ENCODE results near the gene LPO.

LPO gene

DNA sequence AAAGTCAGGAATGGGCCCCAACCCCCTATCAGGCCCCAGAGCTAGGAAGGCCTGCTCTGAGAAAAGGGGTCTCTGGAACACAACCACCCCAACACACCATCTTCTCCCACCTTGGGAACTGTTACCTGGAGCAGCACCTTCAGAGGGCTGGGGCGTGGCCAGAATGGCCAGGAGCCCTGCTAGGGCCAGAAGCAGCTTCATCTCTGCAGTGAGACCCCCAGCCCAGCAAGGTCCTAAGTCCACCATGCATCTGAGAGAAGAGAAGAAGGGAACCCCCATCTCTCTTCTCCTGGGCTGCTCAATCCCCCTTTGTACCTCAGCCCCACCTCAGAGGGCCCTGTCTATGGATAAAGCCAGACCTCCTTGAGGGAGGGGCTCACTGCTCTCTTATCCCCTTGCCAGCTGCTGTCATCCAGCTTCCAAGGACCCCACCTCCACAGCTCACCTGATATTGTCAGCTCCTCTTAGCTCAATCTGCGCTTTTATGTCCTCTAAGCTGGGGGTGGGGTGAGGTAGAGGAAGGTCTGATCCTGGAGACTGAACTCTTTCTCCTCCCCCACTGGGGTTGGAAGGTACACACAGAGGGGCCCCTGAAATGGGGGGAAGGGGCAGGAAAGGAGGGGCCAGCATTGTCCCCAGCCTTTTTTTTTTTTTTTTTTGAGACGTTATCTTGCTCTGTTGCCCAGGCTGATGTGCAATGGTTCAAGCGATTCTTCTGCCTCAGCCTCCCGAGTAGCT lies 42.3 kb downstream of the LPO start, which contains the start of gene MPO:
TSS of gene MPO (minus strand) at position 456 of the 738 bp plus-strand sequence. CDS start at position 279, 177 bp downstream.
- Histone ChIP-seq H3K36me3 (ENCODE audit: control insufficient read depth in 4 of 4, insufficient read depth in 4 of 4, low read length in 3 of 4) (peaks cover 0 to 30% (median 0%) of the 10 kb centered on the region in 4 experiments), H3K4me3 (ENCODE audit: control insufficient read depth in 1 of 7, extremely low read depth in 1 of 7, insufficient read depth in 4 of 7, low read depth in 2 of 7, low read length in 6 of 7) (peak within 1 kb of the TSS in 2 of 7 experiments; percentile 26 to 64), H3K27me3 (replicated peaks in 2 of 5; ENCODE audit: control insufficient read depth in 4 of 5, insufficient read depth in 5 of 5, low read length in 4 of 5) (no peaks in the 10 kb centered on the region), H3K4me1 (ENCODE audit: control extremely low read depth in 1 of 4, control insufficient read depth in 4 of 4, insufficient read depth in 4 of 4, low read length in 3 of 4) (peaks cover 6 to 78% (median 64%) of the 10 kb centered on the region in 4 experiments), H3K9me3 (ENCODE audit: control extremely low read depth in 1 of 5, control insufficient read depth in 4 of 5, insufficient read depth in 2 of 5, low read depth in 1 of 5, low read length in 4 of 5) (no peaks in the 10 kb centered on the region), H3K27ac (ENCODE audit: insufficient read depth in 1 of 2, low read depth in 1 of 2, low read length in 2 of 2, poor library complexity in 1 of 2, severe bottlenecking in 2 of 2) (peak within 1 kb of the TSS in 1 of 2 experiments; percentile 69)
- CTCF ChIA-PET: interaction anchor here (0.9 to 3.0 kb wide), 11 partner anchors 9 to 66 kb away, joined by 3 to 16 read pairs (median 4); no protein-coding TSS in a partner anchor
- WGBS (ENCODE audit: insufficient coverage): 100% methylated on average over 2 of the region's 5 CpGs
- POLR2A ChIA-PET: interaction anchor here (1.1 kb wide), 1 partner anchor 47 kb away, joined by 4 read pairs; the partner anchor contains the start of gene TSPOAP1
- no peak for DNase-seq

DNA sequence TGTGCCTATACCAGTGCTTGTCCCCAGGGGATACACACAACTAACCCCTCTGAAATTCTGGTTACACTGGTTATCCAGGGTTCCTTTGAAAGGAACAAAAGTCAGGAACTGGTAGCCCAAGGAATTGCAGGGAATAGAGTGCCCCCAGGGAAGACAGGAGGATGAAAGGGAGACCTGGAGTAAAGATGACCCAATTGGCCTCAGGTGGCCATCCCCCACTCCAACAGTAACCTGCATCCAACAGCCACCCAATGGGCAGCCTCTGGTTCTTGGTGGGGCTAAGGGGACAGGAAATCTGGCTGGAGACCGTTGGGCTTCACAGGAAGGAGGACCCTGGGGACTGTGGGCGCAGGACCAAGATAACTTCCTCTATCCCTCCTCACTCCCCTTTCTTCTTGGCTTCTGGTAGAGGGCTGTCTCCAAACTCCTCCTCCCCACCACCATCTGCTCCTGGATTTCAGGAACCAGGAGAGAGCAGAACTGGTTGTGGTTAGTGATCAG lies 43.2 kb downstream of the LPO start:
- no CpG with 5 or more reads among the region's 2 CpGs for WGBS (ENCODE audit: insufficient coverage)
- Histone ChIP-seq H3K4me1 (ENCODE audit: control extremely low read depth in 1 of 4, control insufficient read depth in 4 of 4, insufficient read depth in 4 of 4, low read length in 3 of 4) (peaks cover 6 to 83% (median 64%) of the 10 kb centered on the region in 4 experiments), H3K36me3 (ENCODE audit: control insufficient read depth in 4 of 4, insufficient read depth in 4 of 4, low read length in 3 of 4) (peaks cover 0 to 21% (median 0%) of the 10 kb centered on the region in 4 experiments), H3K4me3 (ENCODE audit: control insufficient read depth in 1 of 7, extremely low read depth in 1 of 7, insufficient read depth in 4 of 7, low read depth in 2 of 7, low read length in 6 of 7) (peak overlapping the region in 1 of 7 experiments; percentile 64), H3K27me3 (replicated peaks in 2 of 5; ENCODE audit: control insufficient read depth in 4 of 5, insufficient read depth in 5 of 5, low read length in 4 of 5) (no peaks in the 10 kb centered on the region), H3K9me3 (ENCODE audit: control extremely low read depth in 1 of 5, control insufficient read depth in 4 of 5, insufficient read depth in 2 of 5, low read depth in 1 of 5, low read length in 4 of 5) (no peaks in the 10 kb centered on the region), H3K27ac (ENCODE audit: insufficient read depth in 1 of 2, low read depth in 1 of 2, low read length in 2 of 2, poor library complexity in 1 of 2, severe bottlenecking in 2 of 2) (peak overlapping the region in 1 of 2 experiments; percentile 69)
- peak; percentile 35 to 95 (median 95) for DNase-seq
- ChIA-PET CTCF (interaction anchor here (0.9 to 3.0 kb wide), 4 partner anchors 21 to 51 kb away, joined by 3 to 16 read pairs (median 8); no protein-coding TSS in a partner anchor), POLR2A (no interaction called here)

DNA sequence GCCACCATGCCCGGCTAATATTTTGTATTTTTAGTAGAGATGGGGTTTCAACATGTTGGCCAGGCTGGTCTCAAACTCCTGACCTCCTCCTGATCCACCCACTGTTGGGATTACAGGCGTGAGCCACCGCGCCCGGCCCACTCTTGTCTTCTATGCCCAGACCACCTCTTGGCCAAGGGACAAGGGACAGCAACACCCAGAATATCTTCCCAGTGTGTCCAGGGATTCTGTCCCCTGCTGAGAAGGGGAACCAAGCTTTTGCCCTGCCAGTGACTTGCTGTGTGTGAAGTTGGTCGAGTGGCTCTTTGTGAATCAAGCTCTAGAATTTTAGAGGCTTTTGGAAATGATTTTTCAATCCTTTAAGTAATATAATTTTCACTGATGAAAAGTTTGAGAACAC lies 44.1 kb downstream of the LPO start:
- H3K27ac ChIP-seq (ENCODE audit: insufficient read depth in 1 of 2, low read depth in 1 of 2, low read length in 2 of 2, poor library complexity in 1 of 2, severe bottlenecking in 2 of 2): peak overlapping the region in 1 of 2 experiments; percentile 12
- ChIA-PET CTCF (interaction anchor here (1.7 kb wide), 1 partner anchor 35 kb away, joined by 4 read pairs; no protein-coding TSS in a partner anchor), POLR2A (no interaction called here)
- no peaks in the 10 kb centered on the region for H3K9me3 ChIP-seq (ENCODE audit: control extremely low read depth in 1 of 5, control insufficient read depth in 4 of 5, insufficient read depth in 2 of 5, low read depth in 1 of 5, low read length in 4 of 5)
- H3K4me1 ChIP-seq (ENCODE audit: control extremely low read depth in 1 of 4, control insufficient read depth in 4 of 4, insufficient read depth in 4 of 4, low read length in 3 of 4): peaks cover 6 to 83% (median 62%) of the 10 kb centered on the region in 4 experiments
- WGBS (ENCODE audit: insufficient coverage): no CpG with 5 or more reads among the region's 6 CpGs
- DNase-seq: no peak
- no peaks in the 10 kb centered on the region for H3K27me3 ChIP-seq (replicated peaks in 2 of 5; ENCODE audit: control insufficient read depth in 4 of 5, insufficient read depth in 5 of 5, low read length in 4 of 5)
- peaks cover 0 to 19% (median 0%) of the 10 kb centered on the region in 4 experiments for H3K36me3 ChIP-seq (ENCODE audit: control insufficient read depth in 4 of 4, insufficient read depth in 4 of 4, low read length in 3 of 4)
- H3K4me3 ChIP-seq (ENCODE audit: control insufficient read depth in 1 of 7, extremely low read depth in 1 of 7, insufficient read depth in 4 of 7, low read depth in 2 of 7, low read length in 6 of 7): no peak overlapping the region

DNA sequence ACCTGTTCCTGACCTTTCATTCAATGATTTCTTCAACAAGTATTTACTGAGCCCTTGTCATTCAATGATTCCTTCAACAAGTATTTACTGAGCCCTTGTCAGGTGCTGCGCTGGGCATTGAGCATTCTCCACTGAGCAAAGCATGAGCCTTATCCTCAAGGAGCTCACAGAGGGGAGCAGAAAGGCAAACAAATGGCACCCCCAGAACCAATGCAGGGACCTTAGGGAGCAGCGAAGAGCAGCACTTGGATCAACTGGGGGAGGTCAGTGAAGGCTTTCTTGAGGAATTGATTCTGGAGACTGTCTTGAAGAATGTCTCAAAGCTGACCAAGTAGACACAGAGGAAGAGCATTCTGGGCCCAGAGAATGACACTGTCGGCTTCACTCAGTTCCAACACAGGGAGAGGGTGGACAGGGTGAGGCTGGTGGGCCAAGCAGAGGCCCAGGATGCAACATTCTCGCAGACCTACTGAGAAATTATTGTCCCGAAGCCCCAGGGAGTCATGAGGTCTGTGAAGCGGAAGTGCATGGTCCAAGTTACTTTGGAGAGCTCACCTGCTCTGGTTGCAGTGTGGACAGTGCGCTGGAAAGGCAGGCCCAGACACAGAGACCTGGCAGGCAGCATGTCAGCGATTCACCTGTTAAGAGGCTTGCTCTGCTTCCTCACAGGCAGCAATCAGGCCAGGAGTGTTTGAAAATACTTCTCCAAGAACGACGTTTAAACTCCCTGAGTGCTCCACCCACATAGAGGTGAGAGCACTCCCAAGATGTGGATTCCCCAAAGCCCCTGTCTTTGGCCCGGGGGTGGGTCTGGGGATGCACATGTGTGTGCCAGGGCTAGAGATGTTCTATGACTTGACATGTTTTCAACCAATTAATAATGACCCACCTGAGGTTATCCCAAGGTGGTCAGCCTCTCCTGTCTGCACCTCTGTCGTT lies 45.6 kb downstream of the LPO start:
- CTCF ChIA-PET: interaction anchor here (0.8 to 2.2 kb wide), 6 partner anchors 18 to 54 kb away, joined by 3 to 5 read pairs (median 4); no protein-coding TSS in a partner anchor
- WGBS (ENCODE audit: insufficient coverage): 96% methylated on average over 10 of the region's 12 CpGs
- Histone ChIP-seq H3K27ac (ENCODE audit: insufficient read depth in 1 of 2, low read depth in 1 of 2, low read length in 2 of 2, poor library complexity in 1 of 2, severe bottlenecking in 2 of 2) (peak overlapping the region in 1 of 2 experiments; percentile 31), H3K4me3 (ENCODE audit: control insufficient read depth in 1 of 7, extremely low read depth in 1 of 7, insufficient read depth in 4 of 7, low read depth in 2 of 7, low read length in 6 of 7) (peak overlapping the region in 1 of 7 experiments; percentile 26), H3K4me1 (ENCODE audit: control extremely low read depth in 1 of 4, control insufficient read depth in 4 of 4, insufficient read depth in 4 of 4, low read length in 3 of 4) (peaks cover 9 to 75% (median 59%) of the 10 kb centered on the region in 4 experiments), H3K36me3 (ENCODE audit: control insufficient read depth in 4 of 4, insufficient read depth in 4 of 4, low read length in 3 of 4) (peaks cover 0 to 6% (median 0%) of the 10 kb centered on the region in 4 experiments), H3K9me3 (ENCODE audit: control extremely low read depth in 1 of 5, control insufficient read depth in 4 of 5, insufficient read depth in 2 of 5, low read depth in 1 of 5, low read length in 4 of 5) (no peaks in the 10 kb centered on the region), H3K27me3 (replicated peaks in 2 of 5; ENCODE audit: control insufficient read depth in 4 of 5, insufficient read depth in 5 of 5, low read length in 4 of 5) (no peaks in the 10 kb centered on the region)
- POLR2A ChIA-PET: interaction anchor here (0.8 kb wide), 2 partner anchors 48 to 54 kb away, joined by 3 read pairs; no protein-coding TSS in a partner anchor
- DNase-seq: no peak

DNA sequence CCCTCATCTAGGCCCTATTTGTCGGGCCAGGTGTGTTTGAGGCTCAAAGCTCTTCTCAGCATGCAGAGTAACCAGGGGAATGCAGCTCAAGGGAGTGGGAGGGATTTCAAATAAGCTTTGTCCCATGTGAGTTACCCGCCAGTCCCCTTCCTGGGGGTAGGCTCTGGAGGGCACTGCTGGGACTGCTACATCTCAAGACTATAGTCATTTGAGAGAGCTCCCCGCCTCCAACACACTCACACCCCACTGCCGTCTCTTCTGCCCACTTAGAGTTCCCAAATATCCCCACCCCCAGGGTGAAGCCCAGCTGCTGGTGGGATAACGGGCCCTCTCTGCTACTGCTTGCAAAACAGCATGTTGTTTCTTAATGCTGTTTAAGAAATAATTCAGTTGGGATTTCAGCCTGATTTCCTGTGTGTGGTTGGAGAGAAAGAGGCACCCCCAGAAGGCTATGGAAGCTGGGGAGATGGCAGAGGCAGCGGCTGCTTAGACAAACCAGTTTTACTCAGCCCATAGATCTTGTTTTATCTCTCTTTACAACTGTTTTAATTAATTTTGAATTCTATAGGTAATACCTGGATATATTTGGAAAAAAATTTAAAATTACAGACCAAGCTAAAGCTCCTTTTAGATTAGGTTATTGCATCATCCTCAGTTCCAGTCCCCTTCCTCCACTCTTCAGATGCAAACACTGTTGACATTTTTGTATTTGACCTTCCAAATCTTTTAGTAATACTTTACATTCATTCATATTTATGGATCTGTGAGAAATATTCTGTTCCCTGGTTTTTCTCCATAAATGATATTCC lies 46.4 kb downstream of the LPO start:
- peak in 2 of 3 donors; percentile 52 to 58 for DNase-seq
- 75% methylated on average over 4 of the region's 6 CpGs for WGBS (ENCODE audit: insufficient coverage)
- peaks cover 9 to 74% (median 57%) of the 10 kb centered on the region in 4 experiments for H3K4me1 ChIP-seq (ENCODE audit: control extremely low read depth in 1 of 4, control insufficient read depth in 4 of 4, insufficient read depth in 4 of 4, low read length in 3 of 4)
- no peaks in the 10 kb centered on the region for H3K36me3 ChIP-seq (ENCODE audit: control insufficient read depth in 4 of 4, insufficient read depth in 4 of 4, low read length in 3 of 4)
- POLR2A ChIA-PET: interaction anchor here (0.8 kb wide), 1 partner anchor 47 kb away, joined by 3 read pairs; no protein-coding TSS in a partner anchor
- CTCF ChIA-PET: interaction anchor here (0.8 to 2.2 kb wide), 6 partner anchors 17 to 53 kb away, joined by 3 to 5 read pairs (median 4); no protein-coding TSS in a partner anchor
- H3K9me3 ChIP-seq (ENCODE audit: control extremely low read depth in 1 of 5, control insufficient read depth in 4 of 5, insufficient read depth in 2 of 5, low read depth in 1 of 5, low read length in 4 of 5): no peaks in the 10 kb centered on the region
- H3K4me3 ChIP-seq (ENCODE audit: control insufficient read depth in 1 of 7, extremely low read depth in 1 of 7, insufficient read depth in 4 of 7, low read depth in 2 of 7, low read length in 6 of 7): no peak overlapping the region
- H3K27ac ChIP-seq (ENCODE audit: insufficient read depth in 1 of 2, low read depth in 1 of 2, low read length in 2 of 2, poor library complexity in 1 of 2, severe bottlenecking in 2 of 2): peak overlapping the region in 1 of 2 experiments; percentile 59
- H3K27me3 ChIP-seq (replicated peaks in 2 of 5; ENCODE audit: control insufficient read depth in 4 of 5, insufficient read depth in 5 of 5, low read length in 4 of 5): no peaks in the 10 kb centered on the region

DNA sequence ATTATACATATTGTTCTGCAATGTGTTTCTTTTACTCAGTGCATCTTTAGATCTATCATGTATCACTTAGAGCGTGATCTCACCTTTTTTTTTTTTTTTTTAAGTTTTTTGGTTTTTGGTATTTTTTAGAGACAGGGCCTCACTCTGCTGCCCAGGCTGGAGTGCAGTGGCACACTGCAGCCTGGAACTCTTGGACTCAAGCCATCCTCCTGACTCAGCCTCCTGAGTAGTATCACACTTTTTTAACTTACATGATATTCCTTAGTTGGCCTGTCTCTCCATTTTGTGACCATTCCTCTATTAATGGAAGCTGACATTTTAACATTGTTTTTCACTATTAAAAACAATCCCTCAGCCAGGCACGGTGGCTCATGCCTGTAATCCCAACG lies 47.0 kb downstream of the LPO start:
- Histone ChIP-seq H3K4me3 (ENCODE audit: control insufficient read depth in 1 of 7, extremely low read depth in 1 of 7, insufficient read depth in 4 of 7, low read depth in 2 of 7, low read length in 6 of 7) (no peak overlapping the region), H3K36me3 (ENCODE audit: control insufficient read depth in 4 of 4, insufficient read depth in 4 of 4, low read length in 3 of 4) (no peaks in the 10 kb centered on the region), H3K27me3 (replicated peaks in 2 of 5; ENCODE audit: control insufficient read depth in 4 of 5, insufficient read depth in 5 of 5, low read length in 4 of 5) (no peaks in the 10 kb centered on the region), H3K9me3 (ENCODE audit: control extremely low read depth in 1 of 5, control insufficient read depth in 4 of 5, insufficient read depth in 2 of 5, low read depth in 1 of 5, low read length in 4 of 5) (no peaks in the 10 kb centered on the region), H3K4me1 (ENCODE audit: control extremely low read depth in 1 of 4, control insufficient read depth in 4 of 4, insufficient read depth in 4 of 4, low read length in 3 of 4) (peaks cover 15 to 71% (median 54%) of the 10 kb centered on the region in 4 experiments), H3K27ac (ENCODE audit: insufficient read depth in 1 of 2, low read depth in 1 of 2, low read length in 2 of 2, poor library complexity in 1 of 2, severe bottlenecking in 2 of 2) (no peak overlapping the region)
- CTCF ChIA-PET: interaction anchor here (1.0 to 2.2 kb wide), 5 partner anchors 18 to 52 kb away, joined by 3 to 5 read pairs (median 4); no protein-coding TSS in a partner anchor
- POLR2A ChIA-PET: interaction anchor here (0.8 kb wide), 1 partner anchor 46 kb away, joined by 3 read pairs; no protein-coding TSS in a partner anchor
- WGBS (ENCODE audit: insufficient coverage): 100% methylated on average over 2 of the region's 3 CpGs
- DNase-seq: no peak

All from common myeloid progenitor, CD34-positive (primary cell).